WI38 (cell line): ENCODE data around the gene BRD3.

Source experiments
- H3K4me3 ChIP-seq: 2 replicates; pipeline ENCODE4 v1.5.1; 2011; ENCODE audit warnings: low read depth, mild to moderate bottlenecking, control low read depth, low read length
- CTCF ChIP-seq: IDR thresholded peaks from 2 replicates; pipeline ENCODE4 v1.5.1; 2012; ENCODE audit warnings: low read depth, mild to moderate bottlenecking, control low read depth, low read length

The BRD3 gene

GRCh38 chr9:133987446-133987788, 80.4 kb downstream of the BRD3 start:
- no peak for TF ChIP-seq CTCF
- H3K4me3 ChIP-seq = no peak overlapping the region

DNA sequence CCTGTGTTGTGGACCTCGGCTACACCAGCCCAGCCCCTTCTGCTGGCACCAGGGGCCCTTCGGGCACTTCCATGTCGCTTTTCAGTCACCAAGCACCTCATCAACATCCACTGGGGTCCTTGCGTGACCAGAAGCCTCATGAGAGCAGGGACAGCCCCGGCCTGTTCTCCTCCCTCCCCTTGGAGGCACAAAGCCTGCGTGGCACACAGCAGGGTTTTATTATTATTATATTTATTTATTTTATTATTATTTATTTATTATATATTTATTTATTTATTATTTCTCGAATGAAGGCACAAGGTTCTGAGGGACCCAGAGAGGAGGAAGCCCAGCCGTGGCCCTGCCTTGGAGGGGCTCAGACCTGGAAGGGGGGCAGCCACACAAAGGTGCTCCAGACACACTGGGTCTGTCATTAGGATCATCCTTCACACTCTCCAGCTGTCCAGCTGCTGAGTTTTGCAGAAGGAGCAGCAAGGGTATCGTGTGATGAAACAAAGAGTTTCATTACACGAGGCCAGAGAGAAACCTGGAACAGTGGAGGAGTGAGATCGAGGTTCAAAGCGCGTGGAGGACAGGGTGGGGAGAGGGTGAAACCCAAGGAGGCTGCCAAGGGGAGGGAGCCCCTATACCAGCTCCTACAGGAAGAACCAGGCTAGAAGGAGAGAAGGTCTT, 80.9 kb downstream of the BRD3 start:
- no peak for TF ChIP-seq CTCF
- no peak overlapping the region for H3K4me3 ChIP-seq

- H3K4me3 ChIP-seq = no peak overlapping the region
- TF ChIP-seq CTCF = no peak
These were observed 81.8 kb downstream of the BRD3 start for GRCh38 chr9:133986061-133986460.

DNA sequence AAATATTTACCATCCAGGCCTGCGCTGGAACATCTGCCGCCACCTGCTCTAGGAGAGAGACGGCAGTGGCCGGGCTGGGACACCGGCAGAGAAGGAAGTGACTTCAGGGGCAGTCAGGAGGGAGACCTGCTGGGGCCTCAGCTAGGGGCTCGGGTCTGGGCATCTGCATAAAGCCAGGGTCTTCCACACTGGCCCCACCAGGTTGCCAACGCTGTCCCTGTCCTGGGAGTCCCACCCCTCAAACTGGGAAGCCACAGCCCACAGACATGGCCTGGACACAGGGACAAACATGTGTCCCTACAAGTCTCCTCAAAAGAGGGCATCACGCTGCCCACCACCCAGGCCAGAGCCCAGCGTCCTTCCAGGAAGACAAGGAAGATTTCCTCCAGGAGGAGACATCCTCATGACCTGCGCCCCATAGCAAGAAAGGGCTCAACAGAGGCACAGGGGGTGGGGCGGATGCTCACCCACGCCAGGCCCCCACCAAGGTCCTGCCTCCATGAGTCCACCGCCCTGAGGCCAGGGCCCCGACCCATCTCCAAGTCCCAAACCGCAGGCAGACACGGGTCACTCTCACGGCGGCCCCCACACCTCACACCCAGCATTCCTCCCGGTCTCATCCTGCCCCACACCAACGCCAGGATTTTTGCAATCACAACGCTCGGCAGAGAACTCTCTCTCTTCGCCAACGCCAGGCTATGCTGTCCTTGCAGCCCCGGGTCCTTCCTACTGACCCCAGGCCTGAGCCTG, 84.7 kb downstream of the BRD3 start:
- H3K4me3 ChIP-seq = no peak overlapping the region
- no peak for TF ChIP-seq CTCF

- H3K4me3 ChIP-seq = no peak overlapping the region
- TF ChIP-seq CTCF = no peak
These were observed 85.7 kb downstream of the BRD3 start for GRCh38 chr9:133981958-133982681.

DNA sequence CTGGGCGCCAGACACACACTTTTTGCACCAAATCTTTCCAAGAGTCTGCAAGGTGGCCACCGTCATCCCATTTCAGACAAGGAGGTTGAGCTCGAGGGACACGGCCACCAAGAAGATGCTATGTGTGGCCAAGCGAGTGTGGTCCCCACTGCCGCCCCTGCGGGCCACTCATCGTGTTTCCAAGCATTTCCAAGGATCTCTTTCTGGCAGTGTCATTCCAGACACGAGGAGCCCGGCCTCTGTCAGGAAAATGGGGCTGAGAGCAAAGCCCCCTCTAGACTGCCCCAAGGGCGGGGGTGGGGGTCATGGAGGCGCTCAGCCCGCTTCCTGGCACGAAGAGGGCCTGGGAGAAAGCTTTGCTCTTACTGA, 86.3 kb downstream of the BRD3 start:
- no peak overlapping the region for H3K4me3 ChIP-seq
- no peak for TF ChIP-seq CTCF

DNA sequence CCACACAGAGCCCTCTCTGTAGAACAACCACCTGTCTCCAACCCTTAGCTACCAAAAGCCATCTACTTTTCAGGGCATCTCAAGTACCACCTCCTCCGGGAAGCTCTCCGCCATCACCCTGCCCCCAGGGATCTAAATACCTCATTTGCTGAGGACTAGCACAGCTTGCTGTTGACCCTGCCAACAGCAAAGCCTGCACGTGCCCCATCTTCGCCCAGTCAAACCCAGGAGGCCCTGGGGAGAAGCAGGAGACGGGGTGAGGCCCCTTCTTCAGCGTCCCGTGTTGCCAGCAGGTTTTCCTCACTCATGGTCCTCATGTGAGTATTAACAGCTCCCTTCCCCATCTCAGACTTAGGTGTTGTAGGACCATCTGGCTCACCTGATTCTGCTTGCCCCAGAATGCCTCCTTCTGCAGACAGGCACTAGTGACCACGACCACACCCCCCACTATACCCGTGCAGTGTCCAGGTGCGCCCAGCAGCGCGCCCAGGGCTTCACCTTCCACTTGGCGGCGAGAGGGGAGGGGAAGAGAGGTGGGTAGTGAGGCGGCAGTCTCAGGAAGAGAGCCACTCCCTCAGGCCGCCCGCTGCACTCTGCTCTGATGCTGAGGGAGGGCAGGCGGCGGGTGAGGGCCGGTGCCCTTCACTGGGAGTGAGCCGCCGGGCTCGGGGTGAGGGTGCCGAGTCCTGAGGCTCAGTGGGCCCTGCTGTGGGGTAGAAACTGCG, 86.8 kb downstream of the BRD3 start:
- H3K4me3 ChIP-seq = no peak overlapping the region
- no peak for TF ChIP-seq CTCF
